ENCODE measurements around the gene PRKAG1.

PRKAG1 gene

DNA sequence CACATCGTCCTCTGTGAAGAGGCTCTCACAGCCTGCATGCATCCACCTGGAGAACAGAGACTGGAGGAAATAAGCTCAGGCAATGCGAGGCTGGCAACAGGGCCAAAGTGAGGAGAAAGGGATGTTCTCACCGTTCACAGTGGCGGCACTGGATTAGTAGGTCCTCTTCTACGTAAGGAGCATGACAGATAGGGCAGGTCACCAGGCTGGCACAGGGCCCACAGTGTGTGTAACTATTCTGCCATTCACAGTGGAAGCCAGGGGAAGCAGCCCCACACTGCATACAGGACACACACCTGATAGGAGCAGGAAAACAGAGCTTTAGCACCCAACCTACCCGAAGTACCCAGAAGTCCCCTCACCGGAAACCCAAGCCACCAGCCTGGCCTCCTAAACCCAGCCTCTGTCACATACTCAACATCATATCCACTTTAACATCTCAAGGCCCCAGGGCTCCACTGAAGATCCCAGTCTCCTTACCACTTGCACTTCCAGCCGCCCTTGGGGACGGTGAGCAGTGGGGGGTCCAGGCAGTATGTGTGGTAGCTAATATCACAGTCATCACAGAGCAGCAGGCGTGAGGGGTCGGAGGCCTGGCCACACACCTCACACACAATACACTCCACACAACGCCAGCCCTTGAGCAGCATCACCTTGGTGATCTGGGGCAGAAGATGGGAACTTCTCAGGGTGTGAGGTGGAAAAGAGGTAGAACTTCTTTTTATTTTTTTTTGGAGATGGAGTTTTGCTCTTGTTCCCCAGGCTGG, 27.7 kb upstream of the PRKAG1 start:
- Histone ChIP-seq H3K4me1 (ENCODE audit: control insufficient read depth in 1 of 2, insufficient read depth in 1 of 2, low read depth in 1 of 2, low read length in 1 of 2) (peaks cover 0 to 3% of the 10 kb centered on the region in 2 experiments), H3K36me3 (peaks cover 100% of the 10 kb centered on the region), H3K4me3 (ENCODE audit: low read depth in 1 of 2, low read length in 1 of 2) (no peak overlapping the region), H3K27ac (no peak overlapping the region), H3K9me3 (no peaks in the 10 kb centered on the region), H3K27me3 (no peaks in the 10 kb centered on the region)
- TF ChIP-seq, protein P1, sequence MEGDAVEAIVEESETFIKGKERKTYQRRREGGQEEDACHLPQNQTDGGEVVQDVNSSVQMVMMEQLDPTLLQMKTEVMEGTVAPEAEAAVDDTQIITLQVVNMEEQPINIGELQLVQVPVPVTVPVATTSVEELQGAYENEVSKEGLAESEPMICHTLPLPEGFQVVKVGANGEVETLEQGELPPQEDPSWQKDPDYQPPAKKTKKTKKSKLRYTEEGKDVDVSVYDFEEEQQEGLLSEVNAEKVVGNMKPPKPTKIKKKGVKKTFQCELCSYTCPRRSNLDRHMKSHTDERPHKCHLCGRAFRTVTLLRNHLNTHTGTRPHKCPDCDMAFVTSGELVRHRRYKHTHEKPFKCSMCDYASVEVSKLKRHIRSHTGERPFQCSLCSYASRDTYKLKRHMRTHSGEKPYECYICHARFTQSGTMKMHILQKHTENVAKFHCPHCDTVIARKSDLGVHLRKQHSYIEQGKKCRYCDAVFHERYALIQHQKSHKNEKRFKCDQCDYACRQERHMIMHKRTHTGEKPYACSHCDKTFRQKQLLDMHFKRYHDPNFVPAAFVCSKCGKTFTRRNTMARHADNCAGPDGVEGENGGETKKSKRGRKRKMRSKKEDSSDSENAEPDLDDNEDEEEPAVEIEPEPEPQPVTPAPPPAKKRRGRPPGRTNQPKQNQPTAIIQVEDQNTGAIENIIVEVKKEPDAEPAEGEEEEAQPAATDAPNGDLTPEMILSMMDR (IDR thresholded peaks at IDR 0.05): no peak

DNA sequence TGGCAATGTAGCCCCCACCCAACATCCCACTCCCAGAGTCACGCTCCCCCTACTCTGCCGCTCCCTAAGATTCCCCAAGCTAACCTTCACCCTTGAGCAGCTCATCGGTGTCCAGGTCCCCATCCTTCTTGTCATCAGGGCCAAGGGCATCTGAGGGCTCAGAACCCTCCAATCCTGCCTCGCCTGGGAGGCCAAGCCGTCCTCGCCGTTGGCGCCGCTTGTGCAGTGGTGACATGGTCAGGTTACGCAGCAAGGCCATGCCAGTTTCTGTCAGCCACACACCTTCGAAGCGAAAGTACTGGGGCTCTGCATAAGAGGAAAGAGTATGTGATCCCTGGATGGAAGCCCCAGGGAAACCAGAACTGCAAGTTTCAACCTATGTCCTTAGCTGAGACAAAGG, 26.1 kb upstream of the PRKAG1 start:
- no peaks in the 10 kb centered on the region for H3K9me3 ChIP-seq
- TF ChIP-seq, protein P1 (IDR thresholded peaks at IDR 0.05): no peak
- no peaks in the 10 kb centered on the region for H3K27me3 ChIP-seq
- H3K4me3 ChIP-seq (ENCODE audit: low read depth in 1 of 2, low read length in 1 of 2): no peak overlapping the region
- peaks cover 0 to 3% of the 10 kb centered on the region in 2 experiments for H3K4me1 ChIP-seq (ENCODE audit: control insufficient read depth in 1 of 2, insufficient read depth in 1 of 2, low read depth in 1 of 2, low read length in 1 of 2)
- no peak overlapping the region for H3K27ac ChIP-seq
- H3K36me3 ChIP-seq: peaks cover 100% of the 10 kb centered on the region

DNA sequence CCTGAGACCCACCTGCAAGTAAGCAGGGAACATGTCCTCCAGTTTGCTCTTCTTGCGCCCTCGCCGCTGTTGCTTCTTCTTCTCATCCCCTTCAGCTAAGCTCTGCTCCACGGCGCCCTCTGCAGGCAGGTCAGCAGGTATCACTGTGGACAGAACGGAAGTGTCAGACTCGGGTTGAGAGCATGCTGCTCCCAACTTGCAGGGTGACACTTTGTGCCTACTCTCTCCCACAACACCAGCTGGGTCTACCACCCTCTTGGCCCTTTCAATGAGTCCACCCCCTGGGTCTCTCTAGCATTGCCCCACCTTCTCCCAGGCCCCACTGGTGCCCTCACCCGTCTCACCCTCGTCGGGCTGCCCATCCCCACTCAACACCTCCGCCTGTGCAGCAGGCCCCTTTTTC, 25.3 kb upstream of the PRKAG1 start:
- TF ChIP-seq, protein P1 (IDR thresholded peaks at IDR 0.05): peak; percentile 71
- no peak overlapping the region for H3K4me3 ChIP-seq (ENCODE audit: low read depth in 1 of 2, low read length in 1 of 2)
- H3K4me1 ChIP-seq (ENCODE audit: control insufficient read depth in 1 of 2, insufficient read depth in 1 of 2, low read depth in 1 of 2, low read length in 1 of 2): peaks cover 0 to 3% of the 10 kb centered on the region in 2 experiments
- no peaks in the 10 kb centered on the region for H3K9me3 ChIP-seq
- H3K36me3 ChIP-seq: peaks cover 100% of the 10 kb centered on the region
- no peaks in the 10 kb centered on the region for H3K27me3 ChIP-seq
- H3K27ac ChIP-seq: no peak overlapping the region

DNA sequence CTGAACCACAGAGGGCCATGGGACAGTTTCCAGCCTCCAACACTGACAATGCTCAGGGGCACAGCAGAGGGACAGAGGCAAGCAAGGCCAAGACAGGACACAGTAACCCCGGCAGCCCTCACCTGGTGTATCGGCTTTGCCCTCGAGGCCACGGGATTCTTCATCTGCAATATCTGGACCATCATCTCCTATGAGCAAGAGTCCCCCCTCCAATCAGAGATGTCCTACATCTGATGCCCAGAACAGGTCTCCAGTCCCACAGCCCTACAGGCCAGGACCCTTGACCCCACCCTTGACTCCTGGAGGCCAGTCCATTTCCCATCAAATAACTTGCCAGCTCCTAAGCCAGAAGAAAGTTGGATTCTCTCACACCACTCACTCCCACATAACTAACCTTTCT, 24.7 kb upstream of the PRKAG1 start:
- Histone ChIP-seq H3K27me3 (no peaks in the 10 kb centered on the region), H3K27ac (no peak overlapping the region), H3K36me3 (peaks cover 100% of the 10 kb centered on the region), H3K4me1 (ENCODE audit: control insufficient read depth in 1 of 2, insufficient read depth in 1 of 2, low read depth in 1 of 2, low read length in 1 of 2) (peaks cover 0 to 3% of the 10 kb centered on the region in 2 experiments), H3K9me3 (no peaks in the 10 kb centered on the region), H3K4me3 (ENCODE audit: low read depth in 1 of 2, low read length in 1 of 2) (no peak overlapping the region)
- TF ChIP-seq, protein P1 (IDR thresholded peaks at IDR 0.05): no peak

DNA sequence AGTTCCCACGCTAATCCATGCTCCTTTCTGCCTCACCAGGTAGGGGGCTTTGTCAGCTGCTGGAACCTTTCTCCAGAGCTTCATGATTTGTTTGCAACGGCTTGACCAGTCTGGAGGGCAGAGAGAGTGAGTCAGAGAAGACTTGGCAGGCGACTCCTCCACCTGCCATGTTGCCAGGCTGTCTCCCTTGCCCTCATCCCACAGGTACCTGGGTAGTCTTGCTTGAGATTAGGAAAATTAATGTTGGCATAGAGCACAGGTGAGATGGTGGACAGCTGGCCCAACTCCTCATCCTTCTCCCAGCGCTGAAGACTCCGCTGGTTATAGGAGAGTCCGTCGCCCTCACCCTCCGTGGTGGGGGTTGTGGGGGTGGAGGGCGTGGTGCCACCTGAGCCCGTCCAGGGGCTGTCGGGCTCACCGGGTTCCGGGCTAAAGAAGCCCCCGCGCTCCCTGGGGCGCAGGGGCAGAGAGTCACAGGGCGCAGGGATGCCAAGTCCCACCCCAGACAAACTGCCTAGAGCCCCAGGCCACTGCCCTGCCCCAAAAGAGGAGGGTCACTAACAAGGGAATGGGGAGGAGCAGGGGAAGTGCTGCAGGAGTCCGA, 23.4 kb upstream of the PRKAG1 start:
- H3K27ac ChIP-seq: no peak overlapping the region
- H3K36me3 ChIP-seq: peaks cover 100% of the 10 kb centered on the region
- no peak overlapping the region for H3K4me3 ChIP-seq (ENCODE audit: low read depth in 1 of 2, low read length in 1 of 2)
- H3K4me1 ChIP-seq (ENCODE audit: control insufficient read depth in 1 of 2, insufficient read depth in 1 of 2, low read depth in 1 of 2, low read length in 1 of 2): peaks cover 0 to 3% of the 10 kb centered on the region in 2 experiments
- no peaks in the 10 kb centered on the region for H3K9me3 ChIP-seq
- TF ChIP-seq, protein P1 (IDR thresholded peaks at IDR 0.05): no peak
- H3K27me3 ChIP-seq: no peaks in the 10 kb centered on the region

Data from neutrophil (primary cell).